ENCODE measurements around the gene ITGB7.

The ITGB7 gene

DNA sequence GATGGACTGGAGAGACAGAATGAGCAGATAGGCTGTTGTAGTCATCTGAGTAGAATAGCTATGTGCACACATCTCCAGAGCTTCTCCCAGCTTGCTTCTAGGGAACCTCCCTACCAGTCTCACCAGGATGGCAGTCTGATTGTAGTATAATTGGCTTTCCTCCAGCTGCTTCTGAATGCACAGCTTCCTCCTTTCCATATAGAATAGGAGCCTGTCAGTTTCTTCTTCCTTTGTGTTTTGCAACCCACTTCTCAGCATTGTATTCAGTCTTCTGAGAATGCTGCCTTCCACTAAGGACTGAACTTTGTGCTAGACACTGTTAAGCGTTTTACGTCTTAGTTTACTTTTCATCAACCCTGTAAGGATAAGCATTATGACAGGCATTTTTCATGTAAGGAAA is 24.1 kb downstream of the ITGB7 start:
- Histone ChIP-seq H3K27me3 (replicated peaks; ENCODE audit: insufficient read depth, low read length) (no peaks in the 10 kb centered on the region), H3K4me3 (ENCODE audit: low read length) (no peak overlapping the region), H3K9ac (ENCODE audit: low read length) (no peak overlapping the region), H3K4me2 (ENCODE audit: low read depth, low read length) (peak overlapping the region; percentile 97; the same call in 1 of the 2 replicates), H3K9me2 (replicated peaks; ENCODE audit: insufficient read depth, low read length) (no peaks in the 10 kb centered on the region), H3K9me3 (replicated peaks; ENCODE audit: insufficient read depth, low read length) (no peaks in the 10 kb centered on the region), H3K4me1 (ENCODE audit: low read length) (peaks cover 34% of the 10 kb centered on the region), H3F3A (ENCODE audit: insufficient read depth, low read length) (peaks cover 54% of the 10 kb centered on the region), H3K27ac (ENCODE audit: low read length) (no peak overlapping the region), H2AFZ (ENCODE audit: low read length) (no peak overlapping the region), H3K36me3 (replicated peaks; ENCODE audit: insufficient read depth, low read length) (peaks cover 14% of the 10 kb centered on the region; the same call in 1 of the 2 replicates), H4K20me1 (ENCODE audit: insufficient read depth, low read length) (no peaks in the 10 kb centered on the region; the same call in 1 of the 2 replicates), H3K79me2 (ENCODE audit: low read length) (peaks cover 49% of the 10 kb centered on the region)
- DNase-seq: no peak
- no peak for TF ChIP-seq CTCF (IDR thresholded peaks at IDR 0.05; ENCODE audit: low read length)
- no peak for TF ChIP-seq EZH2phosphoT487 (IDR thresholded peaks at IDR 0.05; ENCODE audit: low read length)
- TF ChIP-seq EZH2 (optimal IDR thresholded peaks at IDR 0.05; ENCODE audit: low read depth, low read length): no peak

DNA sequence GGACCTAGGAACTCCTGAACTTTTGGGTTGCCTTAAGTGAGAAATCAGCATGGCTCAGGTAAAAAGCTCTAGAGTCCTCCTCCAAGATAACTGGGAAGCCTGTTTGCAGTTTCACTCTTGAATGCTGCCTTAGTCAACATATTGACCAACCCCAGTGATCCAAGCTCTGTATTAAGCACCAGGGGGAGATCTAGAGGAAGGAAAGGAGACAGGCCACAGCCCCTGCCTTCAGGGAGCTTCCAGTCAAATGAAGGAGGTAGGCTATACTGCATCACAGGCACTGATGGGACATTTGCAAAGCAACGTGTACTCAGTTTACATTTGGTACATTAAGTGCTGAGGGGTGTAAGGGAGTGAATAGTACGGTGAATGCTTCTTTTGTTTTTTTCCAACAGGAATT is 25.1 kb downstream of the ITGB7 start:
- Histone ChIP-seq H3K4me1 (ENCODE audit: low read length) (peaks cover 34% of the 10 kb centered on the region), H3F3A (ENCODE audit: insufficient read depth, low read length) (peaks cover 45% of the 10 kb centered on the region), H3K4me2 (ENCODE audit: low read depth, low read length) (peak overlapping the region; percentile 97), H3K27ac (ENCODE audit: low read length) (no peak overlapping the region), H3K9me2 (replicated peaks; ENCODE audit: insufficient read depth, low read length) (no peaks in the 10 kb centered on the region), H2AFZ (ENCODE audit: low read length) (no peak overlapping the region), H3K9ac (ENCODE audit: low read length) (no peak overlapping the region; the same call in 1 of the 2 replicates), H4K20me1 (ENCODE audit: insufficient read depth, low read length) (no peaks in the 10 kb centered on the region; the same call in 1 of the 2 replicates), H3K9me3 (replicated peaks; ENCODE audit: insufficient read depth, low read length) (no peaks in the 10 kb centered on the region), H3K4me3 (ENCODE audit: low read length) (peak overlapping the region; percentile 68), H3K36me3 (replicated peaks; ENCODE audit: insufficient read depth, low read length) (peaks cover 14% of the 10 kb centered on the region; the same call in 1 of the 2 replicates), H3K79me2 (ENCODE audit: low read length) (peaks cover 49% of the 10 kb centered on the region), H3K27me3 (replicated peaks; ENCODE audit: insufficient read depth, low read length) (no peaks in the 10 kb centered on the region)
- DNase-seq: no peak
- no peak for TF ChIP-seq EZH2 (optimal IDR thresholded peaks at IDR 0.05; ENCODE audit: low read depth, low read length)
- TF ChIP-seq EZH2phosphoT487 (IDR thresholded peaks at IDR 0.05; ENCODE audit: low read length): no peak
- TF ChIP-seq CTCF (IDR thresholded peaks at IDR 0.05; ENCODE audit: low read length): no peak

- Histone ChIP-seq H3K9ac (ENCODE audit: low read length) (peak overlapping the region; percentile 61), H4K20me1 (ENCODE audit: insufficient read depth, low read length) (no peaks in the 10 kb centered on the region; the same call in 1 of the 2 replicates), H3K79me2 (ENCODE audit: low read length) (peaks cover 45% of the 10 kb centered on the region), H3K9me3 (replicated peaks; ENCODE audit: insufficient read depth, low read length) (no peaks in the 10 kb centered on the region), H3K9me2 (replicated peaks; ENCODE audit: insufficient read depth, low read length) (no peaks in the 10 kb centered on the region), H3K4me2 (ENCODE audit: low read depth, low read length) (peak overlapping the region; percentile 97), H2AFZ (ENCODE audit: low read length) (peak overlapping the region; percentile 89; the same call in 1 of the 2 replicates), H3F3A (ENCODE audit: insufficient read depth, low read length) (peaks cover 37% of the 10 kb centered on the region), H3K4me3 (ENCODE audit: low read length) (peak overlapping the region; percentile 68), H3K27me3 (replicated peaks; ENCODE audit: insufficient read depth, low read length) (no peaks in the 10 kb centered on the region), H3K4me1 (ENCODE audit: low read length) (peaks cover 34% of the 10 kb centered on the region), H3K36me3 (replicated peaks; ENCODE audit: insufficient read depth, low read length) (peaks cover 14% of the 10 kb centered on the region; the same call in 1 of the 2 replicates), H3K27ac (ENCODE audit: low read length) (peak overlapping the region; percentile 73; the same call in 1 of the 2 replicates)
- peak; percentile 80 for DNase-seq
- TF ChIP-seq EZH2phosphoT487 (IDR thresholded peaks at IDR 0.05; ENCODE audit: low read length) (no peak), CTCF (IDR thresholded peaks at IDR 0.05; ENCODE audit: low read length) (no peak), EZH2 (optimal IDR thresholded peaks at IDR 0.05; ENCODE audit: low read depth, low read length) (no peak)
Observed at GRCh38 chr12:53180931-53181645, 26.0 kb downstream of the ITGB7 start.

All from MM.1S (cell line).